Measurements from ENCODE around the gene CRYZL1. TPM values are rescaled to one million over a fixed set of nuclear protein-coding genes. Genes with fewer than 3 reads are reported as not detected.

The CRYZL1 gene
- total RNA-seq, 1 experiment from 2014 or later, result 43.0 TPM

DNA sequence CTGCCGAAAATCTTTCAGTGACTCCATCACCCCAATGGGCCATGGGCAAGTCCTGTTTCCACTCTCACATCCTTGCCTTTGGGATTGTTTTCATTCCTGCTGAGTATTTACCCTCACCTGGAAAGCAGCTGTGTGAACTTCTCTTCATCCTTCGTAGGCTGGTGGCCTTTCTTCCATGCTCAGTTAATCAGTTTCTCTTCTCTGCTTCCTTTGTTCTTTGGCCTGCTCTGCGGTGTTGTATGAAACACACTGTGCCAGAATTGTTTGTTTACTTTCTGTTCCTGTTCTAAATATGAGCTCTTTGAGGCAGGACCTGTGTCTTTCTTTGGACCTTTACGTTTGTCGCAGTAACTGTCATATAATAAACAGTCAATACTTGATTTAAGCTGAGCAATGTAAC lies 49.3 kb upstream of the CRYZL1 start:
- Histone ChIP-seq H3K79me2 (ENCODE audit: insufficient read depth, low read length) (peaks cover 46% of the 10 kb centered on the region), H4K20me1 (ENCODE audit: insufficient read depth) (no peaks in the 10 kb centered on the region), H3K9ac (ENCODE audit: low read length) (no peak overlapping the region), H3K27me3 (ENCODE audit: insufficient read depth, low read length) (no peaks in the 10 kb centered on the region), H2AFZ (ENCODE audit: low read depth, low read length, poor library complexity, severe bottlenecking) (no peak overlapping the region), H3K36me3 (ENCODE audit: control insufficient read depth in 1 of 2, insufficient read depth in 2 of 2, low read length in 2 of 2) (no peaks in the 10 kb centered on the region), H3K9me2 (ENCODE audit: insufficient read depth) (no peaks in the 10 kb centered on the region), H3K9me3 (ENCODE audit: control insufficient read depth in 1 of 2, insufficient read depth in 1 of 2, low read depth in 1 of 2, low read length in 2 of 2) (no peaks in the 10 kb centered on the region), H3K4me1 (ENCODE audit: control insufficient read depth in 1 of 2, insufficient read depth in 2 of 2, low read length in 2 of 2) (peaks cover 12 to 17% of the 10 kb centered on the region in 2 experiments), H3K4me3 (replicated peaks in 1 of 2; ENCODE audit: low read depth in 1 of 2, low read length in 2 of 2) (no peak overlapping the region), H3K4me2 (ENCODE audit: low read length) (no peak overlapping the region), H3K27ac (ENCODE audit: low read depth, low read length) (no peak overlapping the region)
- ATAC-seq (no peak), DNase-seq (ENCODE audit: low read depth, low spot score) (no peak)
- POLR2A ChIA-PET, result interaction anchor here (0.7 kb wide), 1 partner anchor 134 kb away, joined by 3 read pairs; no protein-coding TSS in a partner anchor
- no TSS peak for BruUV-seq (replicated peaks)
- no peak for TF ChIP-seq ZFX (IDR thresholded peaks at IDR 0.05)
- no peak for TF ChIP-seq EGR1 (IDR thresholded peaks at IDR 0.05; ENCODE audit: low read depth)
- TF ChIP-seq ZNF274 (IDR thresholded peaks at IDR 0.05; ENCODE audit: low read depth, low read length), result no peak
- TF ChIP-seq CEBPB (IDR thresholded peaks at IDR 0.05; ENCODE audit: low read depth), result no peak
- no peak for TF ChIP-seq POLR2A (IDR thresholded peaks at IDR 0.05; ENCODE audit: borderline replicate concordance, extremely low read depth, insufficient read depth, insufficient read length)
- no peak for TF ChIP-seq ELF1 (IDR thresholded peaks at IDR 0.05; ENCODE audit: borderline replicate concordance, low read depth)
- TF ChIP-seq SIN3A (IDR thresholded peaks at IDR 0.05; ENCODE audit: low read depth), result no peak
- TF ChIP-seq, protein P1, sequence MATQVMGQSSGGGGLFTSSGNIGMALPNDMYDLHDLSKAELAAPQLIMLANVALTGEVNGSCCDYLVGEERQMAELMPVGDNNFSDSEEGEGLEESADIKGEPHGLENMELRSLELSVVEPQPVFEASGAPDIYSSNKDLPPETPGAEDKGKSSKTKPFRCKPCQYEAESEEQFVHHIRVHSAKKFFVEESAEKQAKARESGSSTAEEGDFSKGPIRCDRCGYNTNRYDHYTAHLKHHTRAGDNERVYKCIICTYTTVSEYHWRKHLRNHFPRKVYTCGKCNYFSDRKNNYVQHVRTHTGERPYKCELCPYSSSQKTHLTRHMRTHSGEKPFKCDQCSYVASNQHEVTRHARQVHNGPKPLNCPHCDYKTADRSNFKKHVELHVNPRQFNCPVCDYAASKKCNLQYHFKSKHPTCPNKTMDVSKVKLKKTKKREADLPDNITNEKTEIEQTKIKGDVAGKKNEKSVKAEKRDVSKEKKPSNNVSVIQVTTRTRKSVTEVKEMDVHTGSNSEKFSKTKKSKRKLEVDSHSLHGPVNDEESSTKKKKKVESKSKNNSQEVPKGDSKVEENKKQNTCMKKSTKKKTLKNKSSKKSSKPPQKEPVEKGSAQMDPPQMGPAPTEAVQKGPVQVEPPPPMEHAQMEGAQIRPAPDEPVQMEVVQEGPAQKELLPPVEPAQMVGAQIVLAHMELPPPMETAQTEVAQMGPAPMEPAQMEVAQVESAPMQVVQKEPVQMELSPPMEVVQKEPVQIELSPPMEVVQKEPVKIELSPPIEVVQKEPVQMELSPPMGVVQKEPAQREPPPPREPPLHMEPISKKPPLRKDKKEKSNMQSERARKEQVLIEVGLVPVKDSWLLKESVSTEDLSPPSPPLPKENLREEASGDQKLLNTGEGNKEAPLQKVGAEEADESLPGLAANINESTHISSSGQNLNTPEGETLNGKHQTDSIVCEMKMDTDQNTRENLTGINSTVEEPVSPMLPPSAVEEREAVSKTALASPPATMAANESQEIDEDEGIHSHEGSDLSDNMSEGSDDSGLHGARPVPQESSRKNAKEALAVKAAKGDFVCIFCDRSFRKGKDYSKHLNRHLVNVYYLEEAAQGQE (IDR thresholded peaks at IDR 0.05; ENCODE audit: low read depth), result no peak
- RAD21 ChIA-PET (ENCODE audit: low non-redundant PET in 1 of 2, low total read pairs in 2 of 2, uncharacterized antibody in 2 of 2, unreplicated experiment in 2 of 2), result no interaction called here
- CTCF ChIA-PET, result no interaction called here
- intact Hi-C loops (cut with micrococcal nuclease), result no loop called here

DNA sequence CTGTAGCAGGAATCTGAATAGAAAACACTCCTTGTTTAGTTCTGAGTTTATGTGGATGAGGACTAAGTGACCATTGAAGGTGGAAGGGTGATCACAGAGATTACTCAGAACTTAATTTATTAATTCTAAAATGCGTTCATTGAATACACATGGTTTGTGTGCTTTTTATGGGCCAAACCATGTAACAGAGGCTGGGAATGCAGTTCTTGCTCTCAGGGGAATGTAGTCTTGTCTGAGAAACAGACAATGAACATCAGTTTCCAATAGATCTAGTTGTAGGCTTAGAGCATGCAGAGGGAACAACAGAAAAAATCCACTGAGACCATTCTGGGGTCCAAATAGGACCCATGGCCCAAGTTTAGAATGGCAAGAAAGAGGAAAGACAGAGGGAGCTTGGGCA lies 46.8 kb upstream of the CRYZL1 start:
- Histone ChIP-seq H3K4me2 (ENCODE audit: low read length) (no peak overlapping the region), H3K4me3 (replicated peaks in 1 of 2; ENCODE audit: low read depth in 1 of 2, low read length in 2 of 2) (no peak overlapping the region), H3K9me2 (ENCODE audit: insufficient read depth) (no peaks in the 10 kb centered on the region), H3K9ac (ENCODE audit: low read length) (no peak overlapping the region), H3K4me1 (ENCODE audit: control insufficient read depth in 1 of 2, insufficient read depth in 2 of 2, low read length in 2 of 2) (peaks cover 35 to 42% of the 10 kb centered on the region in 2 experiments), H3K36me3 (ENCODE audit: control insufficient read depth in 1 of 2, insufficient read depth in 2 of 2, low read length in 2 of 2) (no peaks in the 10 kb centered on the region), H3K9me3 (ENCODE audit: control insufficient read depth in 1 of 2, insufficient read depth in 1 of 2, low read depth in 1 of 2, low read length in 2 of 2) (no peaks in the 10 kb centered on the region), H3K27ac (ENCODE audit: low read depth, low read length) (no peak overlapping the region), H2AFZ (ENCODE audit: low read depth, low read length, poor library complexity, severe bottlenecking) (no peak overlapping the region), H4K20me1 (ENCODE audit: insufficient read depth) (no peaks in the 10 kb centered on the region), H3K79me2 (ENCODE audit: insufficient read depth, low read length) (peaks cover 66% of the 10 kb centered on the region), H3K27me3 (ENCODE audit: insufficient read depth, low read length) (no peaks in the 10 kb centered on the region)
- RAD21 ChIA-PET (ENCODE audit: low non-redundant PET in 1 of 2, low total read pairs in 2 of 2, uncharacterized antibody in 2 of 2, unreplicated experiment in 2 of 2), result no interaction called here
- DNase-seq (ENCODE audit: low read depth, low spot score) (no peak), ATAC-seq (no peak)
- no TSS peak for BruUV-seq (replicated peaks)
- TF ChIP-seq FOSL1 (IDR thresholded peaks at IDR 0.05; ENCODE audit: low read depth), result no peak
- no peak for TF ChIP-seq ZNF274 (IDR thresholded peaks at IDR 0.05; ENCODE audit: low read depth, low read length)
- no peak for TF ChIP-seq CEBPB (IDR thresholded peaks at IDR 0.05; ENCODE audit: low read depth)
- no peak for TF ChIP-seq POLR2AphosphoS5 (IDR thresholded peaks at IDR 0.05; ENCODE audit: low read depth, low read length)
- TF ChIP-seq, protein P1 (IDR thresholded peaks at IDR 0.05; ENCODE audit: low read depth), result no peak
- TF ChIP-seq EZH2 (IDR thresholded peaks at IDR 0.05), result no peak
- TF ChIP-seq CBX3 (IDR thresholded peaks at IDR 0.05; ENCODE audit: low read depth), result no peak
- no peak for TF ChIP-seq SRF (IDR thresholded peaks at IDR 0.05; ENCODE audit: low read depth)
- POLR2A ChIA-PET, result no interaction called here
- CTCF ChIA-PET, result no interaction called here
- intact Hi-C loops (cut with micrococcal nuclease), result no loop called here

All from HCT116 (cell line).